Smooth muscle cell (in vitro differentiated cells): Measurements from ENCODE around the gene RYR3. TPM values are rescaled to one million over a fixed set of nuclear protein-coding genes. Genes with fewer than 3 reads are reported as not detected.

Experiments
- DNase-seq: peaks from one replicate; lab custom pipeline; 2025; ENCODE audit not compliant: unreplicated experiment; lab: John Stamatoyannopoulos, UW
- H2AFZ ChIP-seq: fragments of 200-600 bp; sonication (generic); 2 replicates; pipeline ENCODE4 v1.6.0; 2016; ENCODE audit warnings: antibody characterized with exemption, low read depth, mild to moderate bottlenecking
- H3F3A ChIP-seq: fragments of 200-600 bp; sonication (generic); 2 replicates; pipeline ENCODE4 v1.6.0; 2017; ENCODE audit warnings: antibody characterized with exemption, low read depth
- H3K27ac ChIP-seq: fragments of 200-600 bp; sonication (generic); 2 replicates; pipeline ENCODE4 v1.5.1; 2016; ENCODE audit warnings: low read depth, mild to moderate bottlenecking
- H3K27me3 ChIP-seq: fragments of 200-600 bp; sonication (generic); 2 replicates; pipeline ENCODE4 v1.6.1; 2016; ENCODE audit warnings: low read depth, mild to moderate bottlenecking
- H3K36me3 ChIP-seq: fragments of 200-600 bp; sonication (generic); 2 replicates; pipeline ENCODE4 v1.5.1; 2016; ENCODE audit warnings: low read depth
- H3K4me1 ChIP-seq: fragments of 200-600 bp; sonication (generic); 2 replicates; pipeline ENCODE4 v1.5.1; 2016; ENCODE audit warnings: low read depth
- H3K4me2 ChIP-seq: fragments of 200-600 bp; sonication (generic); 2 replicates; pipeline ENCODE4 v1.6.0; 2016; ENCODE audit warnings: mild to moderate bottlenecking
- H3K4me3 ChIP-seq: fragments of 200-600 bp; sonication (generic); 2 replicates; pipeline ENCODE4 v1.5.1; 2016; ENCODE audit warnings: mild to moderate bottlenecking
- H3K79me2 ChIP-seq: fragments of 200-600 bp; sonication (generic); 2 replicates; pipeline ENCODE4 v1.6.0; 2016; ENCODE audit warnings: low read depth, mild to moderate bottlenecking
- H3K9ac ChIP-seq: fragments of 200-600 bp; sonication (generic); 2 replicates; pipeline ENCODE4 v1.6.0; 2016; ENCODE audit warnings: low read depth
- H3K9me3 ChIP-seq: fragments of 200-600 bp; sonication (generic); replicated peaks from 2 replicates; pipeline ENCODE4 v1.5.1; 2016; ENCODE audit warnings: low read depth
- H4K20me1 ChIP-seq: fragments of 200-600 bp; sonication (generic); 2 replicates; pipeline ENCODE4 v1.6.0; 2016; ENCODE audit warnings: low read depth
- WGBS: methylation state at CpG from one replicate; pipeline ENCODE4 v1.1.7; 2016; ENCODE audit warnings: low lambda C conversion rate; 5-methylcytosine and 5-hydroxymethylcytosine counted together
- polyA plus RNA-seq: library from polyadenylated mRNA; unstranded; fragments of >200 nt; fragmentation: Nextera tagmentation; extraction: Ambion mirVana; gene quantifications from 2 replicates; pipeline ENCODE4 v1.2.1, GENCODE V29; 2016
- total RNA-seq: library from RNA; depleted of rRNA; stranded (reverse); fragments of >200 nt; gene quantifications from 2 replicates; pipeline ENCODE4 v1.2.3, GENCODE V29; 2014
- TF ChIP-seq, protein P1 (sequence below): fragments of 200-600 bp; sonication (generic); IDR thresholded peaks from 2 replicates; pipeline ENCODE4 v1.5.1; 2017; ENCODE audit warnings: borderline replicate concordance, mild to moderate bottlenecking, antibody characterized with exemption; ENCODE audit not compliant: insufficient read depth, poor library complexity, severe bottlenecking

The RYR3 gene
- total and polyA plus RNA-seq, 2 experiments from 2014 or later, result 0.23 to 6.2 TPM

- no peaks in the 10 kb centered on the region for H3K36me3 ChIP-seq
- no peaks in the 10 kb centered on the region for H3K4me1 ChIP-seq
- no peak for DNase-seq
- no peak overlapping the region for H3K9ac ChIP-seq
- no peak overlapping the region for H2AFZ ChIP-seq
- no peaks in the 10 kb centered on the region for H3K79me2 ChIP-seq
- no peak overlapping the region for H3K27ac ChIP-seq
- no peaks in the 10 kb centered on the region for H3F3A ChIP-seq
- H3K4me3 ChIP-seq, result no peak overlapping the region
- WGBS, result 94% methylated on average over 2 of the region's 2 CpGs
- no peaks in the 10 kb centered on the region for H3K9me3 ChIP-seq
- TF ChIP-seq, protein P1, sequence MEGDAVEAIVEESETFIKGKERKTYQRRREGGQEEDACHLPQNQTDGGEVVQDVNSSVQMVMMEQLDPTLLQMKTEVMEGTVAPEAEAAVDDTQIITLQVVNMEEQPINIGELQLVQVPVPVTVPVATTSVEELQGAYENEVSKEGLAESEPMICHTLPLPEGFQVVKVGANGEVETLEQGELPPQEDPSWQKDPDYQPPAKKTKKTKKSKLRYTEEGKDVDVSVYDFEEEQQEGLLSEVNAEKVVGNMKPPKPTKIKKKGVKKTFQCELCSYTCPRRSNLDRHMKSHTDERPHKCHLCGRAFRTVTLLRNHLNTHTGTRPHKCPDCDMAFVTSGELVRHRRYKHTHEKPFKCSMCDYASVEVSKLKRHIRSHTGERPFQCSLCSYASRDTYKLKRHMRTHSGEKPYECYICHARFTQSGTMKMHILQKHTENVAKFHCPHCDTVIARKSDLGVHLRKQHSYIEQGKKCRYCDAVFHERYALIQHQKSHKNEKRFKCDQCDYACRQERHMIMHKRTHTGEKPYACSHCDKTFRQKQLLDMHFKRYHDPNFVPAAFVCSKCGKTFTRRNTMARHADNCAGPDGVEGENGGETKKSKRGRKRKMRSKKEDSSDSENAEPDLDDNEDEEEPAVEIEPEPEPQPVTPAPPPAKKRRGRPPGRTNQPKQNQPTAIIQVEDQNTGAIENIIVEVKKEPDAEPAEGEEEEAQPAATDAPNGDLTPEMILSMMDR, result no peak
- H4K20me1 ChIP-seq, result no peaks in the 10 kb centered on the region
- no peaks in the 10 kb centered on the region for H3K27me3 ChIP-seq
- H3K4me2 ChIP-seq, result no peak overlapping the region
These were observed 27.2 kb upstream of the RYR3 start for GRCh38 chr15:33283576-33283975.

GRCh38 chr15:33284336-33284735, 26.4 kb upstream of the RYR3 start:
- no peak overlapping the region for H3K9ac ChIP-seq
- H3K9me3 ChIP-seq, result no peaks in the 10 kb centered on the region
- no peak overlapping the region for H3K4me3 ChIP-seq
- no peaks in the 10 kb centered on the region for H3K79me2 ChIP-seq
- no peaks in the 10 kb centered on the region for H3K4me1 ChIP-seq
- H3K4me2 ChIP-seq, result no peak overlapping the region
- no peaks in the 10 kb centered on the region for H3K36me3 ChIP-seq
- TF ChIP-seq, protein P1, result no peak
- no peaks in the 10 kb centered on the region for H3K27me3 ChIP-seq
- no peak overlapping the region for H3K27ac ChIP-seq
- WGBS, result 89% methylated on average over 1 of the region's 1 CpG
- DNase-seq, result no peak
- H2AFZ ChIP-seq, result no peak overlapping the region
- no peaks in the 10 kb centered on the region for H3F3A ChIP-seq
- H4K20me1 ChIP-seq, result no peaks in the 10 kb centered on the region

GRCh38 chr15:33292717-33293307, 18.0 kb upstream of the RYR3 start:
- Histone ChIP-seq H3K27ac (no peak overlapping the region), H3K36me3 (no peaks in the 10 kb centered on the region), H3K4me2 (no peak overlapping the region), H3K9ac (no peak overlapping the region), H3K9me3 (no peaks in the 10 kb centered on the region), H2AFZ (no peak overlapping the region), H3F3A (no peaks in the 10 kb centered on the region), H3K4me1 (no peaks in the 10 kb centered on the region), H3K79me2 (no peaks in the 10 kb centered on the region), H3K4me3 (no peak overlapping the region), H3K27me3 (no peaks in the 10 kb centered on the region), H4K20me1 (no peaks in the 10 kb centered on the region)
- TF ChIP-seq, protein P1, result peak; percentile 88
- WGBS, result 37% methylated on average over 7 of the region's 7 CpGs
- no peak for DNase-seq

DNA sequence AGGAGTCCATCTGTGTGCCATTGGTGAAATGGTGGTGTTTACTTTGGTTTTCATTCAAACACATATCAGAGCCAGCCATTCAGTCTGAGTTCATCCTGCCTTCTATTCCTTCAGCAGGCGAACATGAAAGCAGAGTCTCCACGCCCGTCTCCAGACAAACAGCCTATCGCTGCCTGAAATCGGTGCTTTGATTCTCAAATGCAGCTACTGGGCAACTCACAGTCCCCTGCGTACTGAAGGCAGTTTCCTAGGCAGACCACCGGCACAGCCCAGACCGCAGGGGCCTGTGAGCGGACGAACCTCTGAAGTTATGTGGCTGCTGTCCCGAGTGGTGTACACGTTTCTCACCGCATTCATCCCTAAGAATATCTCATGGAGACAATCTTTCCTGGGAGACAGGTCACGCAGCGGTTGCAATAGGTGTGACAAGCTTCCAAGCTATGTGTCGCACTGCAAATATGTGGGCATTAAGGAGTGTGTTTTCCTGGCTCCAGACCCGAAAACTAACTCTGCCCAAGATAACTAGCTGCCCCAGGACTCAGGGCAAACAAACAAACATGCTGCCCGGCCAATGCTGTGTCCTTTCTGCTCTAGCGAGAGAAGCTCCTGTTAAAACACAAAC, 16.9 kb upstream of the RYR3 start:
- no peaks in the 10 kb centered on the region for H3K4me1 ChIP-seq
- DNase-seq, result no peak
- H4K20me1 ChIP-seq, result no peaks in the 10 kb centered on the region
- no peak overlapping the region for H3K4me3 ChIP-seq
- H3K9me3 ChIP-seq, result no peaks in the 10 kb centered on the region
- TF ChIP-seq, protein P1, result no peak
- H3K9ac ChIP-seq, result no peak overlapping the region
- 56% methylated on average over 19 of the region's 19 CpGs for WGBS
- H3K4me2 ChIP-seq, result peak overlapping the region; percentile 6
- H3K27ac ChIP-seq, result peak overlapping the region; percentile 25
- H2AFZ ChIP-seq, result peak overlapping the region; percentile 0
- H3K79me2 ChIP-seq, result no peaks in the 10 kb centered on the region
- no peaks in the 10 kb centered on the region for H3K36me3 ChIP-seq
- H3F3A ChIP-seq, result no peaks in the 10 kb centered on the region
- no peaks in the 10 kb centered on the region for H3K27me3 ChIP-seq
